ENCODE data around the gene EXOC3L4. TPM values are rescaled to one million over a fixed set of nuclear protein-coding genes. Genes with fewer than 3 reads are reported as not detected.

EXOC3L4 gene
- total RNA-seq, 1 donor from 2014 or later: 0.17 TPM

GRCh38 chr14:103108749-103109207 is 14.3 kb downstream of the EXOC3L4 start:
- H3K4me3 ChIP-seq (ENCODE audit: low read depth, low read length): no peak overlapping the region
- DNase-seq (ENCODE audit: low read depth): no peak

GRCh38 chr14:103109535-103110441 is 15.3 kb downstream of the EXOC3L4 start:
- no peak for DNase-seq (ENCODE audit: low read depth)
- no peak for TF ChIP-seq CTCF (conservative IDR thresholded peaks at IDR 0.05; ENCODE audit: low read depth, low read length)
- peak overlapping the region; percentile 23 for H3K4me3 ChIP-seq (ENCODE audit: low read depth, low read length)

More at GRCh38 chr14:103108749-103109207, 14.3 kb downstream of the EXOC3L4 start:
- no peak for TF ChIP-seq CTCF (conservative IDR thresholded peaks at IDR 0.05; ENCODE audit: low read depth, low read length)

GRCh38 chr14:103110681-103111231 is 16.2 kb downstream of the EXOC3L4 start:
- H3K4me3 ChIP-seq (ENCODE audit: low read depth, low read length): no peak overlapping the region
- no peak for TF ChIP-seq CTCF (conservative IDR thresholded peaks at IDR 0.05; ENCODE audit: low read depth, low read length)
- no peak for DNase-seq (ENCODE audit: low read depth)

- H3K4me3 ChIP-seq (ENCODE audit: low read depth, low read length): no peak overlapping the region
- DNase-seq (ENCODE audit: low read depth): no peak
- TF ChIP-seq CTCF (conservative IDR thresholded peaks at IDR 0.05; ENCODE audit: low read depth, low read length): no peak
Observed at GRCh38 chr14:103111232-103111868, 16.8 kb downstream of the EXOC3L4 start.

GRCh38 chr14:103112400-103113243 is 18.1 kb downstream of the EXOC3L4 start:
- no peak overlapping the region for H3K4me3 ChIP-seq (ENCODE audit: low read depth, low read length)
- DNase-seq (ENCODE audit: low read depth): no peak
- no peak for TF ChIP-seq CTCF (conservative IDR thresholded peaks at IDR 0.05; ENCODE audit: low read depth, low read length)

- no peak overlapping the region for H3K4me3 ChIP-seq (ENCODE audit: low read depth, low read length)
- no peak for TF ChIP-seq CTCF (conservative IDR thresholded peaks at IDR 0.05; ENCODE audit: low read depth, low read length)
- DNase-seq (ENCODE audit: low read depth): no peak
Observed at GRCh38 chr14:103113303-103113702, 18.8 kb downstream of the EXOC3L4 start.
